ENCODE data around the gene TBX1.
"Not testable (repeated sequence)": the region's sequence is repeated elsewhere in the genome, so short reads cannot be mapped to it uniquely, and the experiment has no call there.

TBX1 gene

GRCh38 chr22:19776433-19777031, 16.0 kb downstream of the TBX1 start:
- Histone ChIP-seq H3K36me3 (ENCODE audit: low read length) (no peaks in the 10 kb centered on the region), H3F3A (ENCODE audit: insufficient read depth) (no peaks in the 10 kb centered on the region), H3K79me2 (ENCODE audit: insufficient read depth, low read length) (no peaks in the 10 kb centered on the region), H3K9me2 (replicated peaks; ENCODE audit: insufficient read depth, low read length) (no peaks in the 10 kb centered on the region), H3K27me3 (ENCODE audit: low read length) (no peaks in the 10 kb centered on the region), H3K27ac (ENCODE audit: low read depth, low read length) (no peak overlapping the region), H3K4me2 (ENCODE audit: low read depth, low read length, poor library complexity, severe bottlenecking) (no peak overlapping the region), H2AFZ (ENCODE audit: low read depth, low read length, severe bottlenecking) (no peak overlapping the region), H3K9me3 (ENCODE audit: insufficient read depth, low read length) (no peaks in the 10 kb centered on the region), H3K9ac (ENCODE audit: low read length) (no peak overlapping the region), H4K20me1 (ENCODE audit: low read depth, low read length) (no peaks in the 10 kb centered on the region), H3K4me3 (ENCODE audit: insufficient read depth, low read length, poor library complexity, severe bottlenecking) (no peak overlapping the region)
- TF ChIP-seq, protein P1, sequence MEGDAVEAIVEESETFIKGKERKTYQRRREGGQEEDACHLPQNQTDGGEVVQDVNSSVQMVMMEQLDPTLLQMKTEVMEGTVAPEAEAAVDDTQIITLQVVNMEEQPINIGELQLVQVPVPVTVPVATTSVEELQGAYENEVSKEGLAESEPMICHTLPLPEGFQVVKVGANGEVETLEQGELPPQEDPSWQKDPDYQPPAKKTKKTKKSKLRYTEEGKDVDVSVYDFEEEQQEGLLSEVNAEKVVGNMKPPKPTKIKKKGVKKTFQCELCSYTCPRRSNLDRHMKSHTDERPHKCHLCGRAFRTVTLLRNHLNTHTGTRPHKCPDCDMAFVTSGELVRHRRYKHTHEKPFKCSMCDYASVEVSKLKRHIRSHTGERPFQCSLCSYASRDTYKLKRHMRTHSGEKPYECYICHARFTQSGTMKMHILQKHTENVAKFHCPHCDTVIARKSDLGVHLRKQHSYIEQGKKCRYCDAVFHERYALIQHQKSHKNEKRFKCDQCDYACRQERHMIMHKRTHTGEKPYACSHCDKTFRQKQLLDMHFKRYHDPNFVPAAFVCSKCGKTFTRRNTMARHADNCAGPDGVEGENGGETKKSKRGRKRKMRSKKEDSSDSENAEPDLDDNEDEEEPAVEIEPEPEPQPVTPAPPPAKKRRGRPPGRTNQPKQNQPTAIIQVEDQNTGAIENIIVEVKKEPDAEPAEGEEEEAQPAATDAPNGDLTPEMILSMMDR (IDR thresholded peaks at IDR 0.05; ENCODE audit: insufficient read depth, low read length, poor library complexity, severe bottlenecking): no peak
- TF ChIP-seq EZH2phosphoT487 (conservative IDR thresholded peaks at IDR 0.05; ENCODE audit: low read length): no peak

GRCh38 chr22:19777192-19777591, 16.6 kb downstream of the TBX1 start:
- not testable (repeated sequence) for H3K36me3 ChIP-seq (ENCODE audit: low read length); H3F3A ChIP-seq (ENCODE audit: insufficient read depth); H3K9ac ChIP-seq (ENCODE audit: low read length); H3K79me2 ChIP-seq (ENCODE audit: insufficient read depth, low read length); H3K4me2 ChIP-seq (ENCODE audit: low read depth, low read length, poor library complexity, severe bottlenecking); H3K4me3 ChIP-seq (ENCODE audit: insufficient read depth, low read length, poor library complexity, severe bottlenecking); H3K27me3 ChIP-seq (ENCODE audit: low read length); H3K9me2 ChIP-seq (replicated peaks; ENCODE audit: insufficient read depth, low read length); H3K27ac ChIP-seq (ENCODE audit: low read depth, low read length); H3K9me3 ChIP-seq (ENCODE audit: insufficient read depth, low read length); H2AFZ ChIP-seq (ENCODE audit: low read depth, low read length, severe bottlenecking); H4K20me1 ChIP-seq (ENCODE audit: low read depth, low read length)

DNA sequence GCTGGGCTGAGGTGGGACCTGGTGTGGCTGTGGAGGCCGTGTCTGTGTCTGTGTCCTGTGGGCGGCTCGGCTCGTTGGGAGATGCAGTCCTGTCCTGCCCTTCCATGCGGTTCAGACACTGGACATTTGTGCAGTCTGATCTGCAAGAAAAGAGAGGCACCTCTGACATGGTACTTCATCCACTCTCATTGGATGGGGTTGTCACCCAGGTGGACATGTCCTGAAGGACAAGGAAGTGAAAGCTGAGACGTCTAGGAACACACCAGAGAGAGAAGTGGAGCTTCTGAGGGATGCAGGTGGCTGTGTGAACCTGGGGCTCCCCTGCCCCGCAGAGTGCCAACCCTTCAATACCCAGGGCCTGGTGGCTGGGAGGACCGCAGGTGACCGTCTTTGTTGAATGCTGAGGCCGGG, 18.4 kb downstream of the TBX1 start:
- Histone ChIP-seq H4K20me1 (ENCODE audit: low read depth, low read length) (no peaks in the 10 kb centered on the region), H3K9me3 (ENCODE audit: insufficient read depth, low read length) (no peaks in the 10 kb centered on the region), H3K36me3 (ENCODE audit: low read length) (no peaks in the 10 kb centered on the region), H3K9me2 (replicated peaks; ENCODE audit: insufficient read depth, low read length) (no peaks in the 10 kb centered on the region), H3F3A (ENCODE audit: insufficient read depth) (no peaks in the 10 kb centered on the region), H3K27me3 (ENCODE audit: low read length) (no peaks in the 10 kb centered on the region), H3K79me2 (ENCODE audit: insufficient read depth, low read length) (no peaks in the 10 kb centered on the region), H3K9ac (ENCODE audit: low read length) (no peak overlapping the region), H3K27ac (ENCODE audit: low read depth, low read length) (no peak overlapping the region), H2AFZ (ENCODE audit: low read depth, low read length, severe bottlenecking) (no peak overlapping the region), H3K4me3 (ENCODE audit: insufficient read depth, low read length, poor library complexity, severe bottlenecking) (no peak overlapping the region), H3K4me2 (ENCODE audit: low read depth, low read length, poor library complexity, severe bottlenecking) (no peak overlapping the region)
- no peak for TF ChIP-seq EZH2phosphoT487 (conservative IDR thresholded peaks at IDR 0.05; ENCODE audit: low read length)
- TF ChIP-seq, protein P1 (IDR thresholded peaks at IDR 0.05; ENCODE audit: insufficient read depth, low read length, poor library complexity, severe bottlenecking): no peak

GRCh38 chr22:19779685-19780268, 19.2 kb downstream of the TBX1 start:
- no peak overlapping the region for H2AFZ ChIP-seq (ENCODE audit: low read depth, low read length, severe bottlenecking)
- H3K27ac ChIP-seq (ENCODE audit: low read depth, low read length): no peak overlapping the region
- no peaks in the 10 kb centered on the region for H4K20me1 ChIP-seq (ENCODE audit: low read depth, low read length)
- no peak for TF ChIP-seq EZH2phosphoT487 (conservative IDR thresholded peaks at IDR 0.05; ENCODE audit: low read length)
- TF ChIP-seq, protein P1 (IDR thresholded peaks at IDR 0.05; ENCODE audit: insufficient read depth, low read length, poor library complexity, severe bottlenecking): no peak
- H3K9ac ChIP-seq (ENCODE audit: low read length): no peak overlapping the region
- no peaks in the 10 kb centered on the region for H3K9me3 ChIP-seq (ENCODE audit: insufficient read depth, low read length)
- no peaks in the 10 kb centered on the region for H3K27me3 ChIP-seq (ENCODE audit: low read length)
- no peaks in the 10 kb centered on the region for H3K9me2 ChIP-seq (replicated peaks; ENCODE audit: insufficient read depth, low read length)
- no peak overlapping the region for H3K4me2 ChIP-seq (ENCODE audit: low read depth, low read length, poor library complexity, severe bottlenecking)
- no peaks in the 10 kb centered on the region for H3K79me2 ChIP-seq (ENCODE audit: insufficient read depth, low read length)
- H3K36me3 ChIP-seq (ENCODE audit: low read length): no peaks in the 10 kb centered on the region
- H3K4me3 ChIP-seq (ENCODE audit: insufficient read depth, low read length, poor library complexity, severe bottlenecking): no peak overlapping the region
- H3F3A ChIP-seq (ENCODE audit: insufficient read depth): no peaks in the 10 kb centered on the region
